ENCODE measurements around the gene RRM2.

The RRM2 gene

DNA sequence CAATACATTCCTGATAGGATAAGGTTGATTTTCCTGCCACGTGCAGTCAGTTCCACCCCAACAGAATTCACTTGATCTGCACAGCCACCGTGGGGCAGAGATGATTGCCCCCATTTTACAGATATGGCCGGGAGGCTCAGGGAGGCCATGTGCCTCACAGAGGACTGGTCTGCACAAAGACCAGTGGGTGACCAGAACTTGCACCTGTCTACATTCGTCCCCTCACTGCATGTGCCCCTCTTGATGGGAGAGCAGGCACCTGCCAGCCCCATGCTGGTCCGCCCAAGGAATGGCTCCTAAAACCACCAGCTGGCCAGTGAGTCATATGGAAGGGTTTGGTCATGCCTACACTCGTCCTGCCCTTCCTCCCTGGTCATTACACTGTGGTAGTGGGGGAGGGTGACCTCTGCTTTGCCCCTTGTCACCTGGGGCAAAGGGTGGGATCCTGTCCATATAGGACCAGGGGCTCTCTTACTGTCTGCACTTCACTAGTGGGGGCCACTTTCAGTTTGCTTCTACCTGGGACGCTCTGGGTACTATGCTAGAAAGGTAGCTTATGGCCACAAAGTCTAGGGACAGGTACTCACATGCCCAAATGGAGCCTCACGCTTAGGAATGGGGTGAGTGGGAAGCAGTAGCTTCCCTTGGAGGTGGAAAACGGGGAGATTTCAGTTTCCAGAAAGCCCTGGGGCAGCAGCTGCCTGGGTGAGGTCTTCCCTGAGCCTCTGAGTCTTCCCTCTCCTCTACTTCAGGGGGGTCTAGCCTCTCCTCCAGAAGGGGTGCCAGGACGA lies 14.7 kb downstream of the RRM2 start:
- peaks cover 47% of the 10 kb centered on the region for H3K4me1 ChIP-seq (ENCODE audit: insufficient read depth, low read length)
- TF ChIP-seq CTCF (IDR thresholded peaks at IDR 0.05; ENCODE audit: borderline replicate concordance, extremely low read depth, low read length, poor library complexity, severe bottlenecking): no peak
- no peak for TF ChIP-seq EZH2 (IDR thresholded peaks at IDR 0.05; ENCODE audit: borderline replicate concordance, low read depth, low read length, severe bottlenecking)
- peaks cover 84% of the 10 kb centered on the region for H3K36me3 ChIP-seq (ENCODE audit: insufficient read depth, low read length)
- ATAC-seq (ENCODE audit: insufficient read depth, low read depth) (no peak), DNase-seq (no peak)
- peaks cover 84% of the 10 kb centered on the region for H4K20me1 ChIP-seq (ENCODE audit: insufficient read depth, low read length)
- H2AFZ ChIP-seq (ENCODE audit: low read depth, low read length): no peak overlapping the region
- no peak overlapping the region for H3K4me3 ChIP-seq (ENCODE audit: low read depth in 1 of 2, low read length in 2 of 2)
- peak overlapping the region; percentile 39; the same call in 1 of the 2 replicates for H3K27ac ChIP-seq (ENCODE audit: low read length)
- no peak overlapping the region for H3K4me2 ChIP-seq (ENCODE audit: insufficient read depth, low read length)
- no peaks in the 10 kb centered on the region for H3K27me3 ChIP-seq (ENCODE audit: insufficient read depth, low read length, poor library complexity)
- H3K9ac ChIP-seq (ENCODE audit: low read depth, low read length): no peak overlapping the region
- H3K79me2 ChIP-seq (ENCODE audit: insufficient read depth, low read length): peaks cover 91% of the 10 kb centered on the region
- no peaks in the 10 kb centered on the region for H3K9me3 ChIP-seq (ENCODE audit: insufficient read depth, low read length, severe bottlenecking)

DNA sequence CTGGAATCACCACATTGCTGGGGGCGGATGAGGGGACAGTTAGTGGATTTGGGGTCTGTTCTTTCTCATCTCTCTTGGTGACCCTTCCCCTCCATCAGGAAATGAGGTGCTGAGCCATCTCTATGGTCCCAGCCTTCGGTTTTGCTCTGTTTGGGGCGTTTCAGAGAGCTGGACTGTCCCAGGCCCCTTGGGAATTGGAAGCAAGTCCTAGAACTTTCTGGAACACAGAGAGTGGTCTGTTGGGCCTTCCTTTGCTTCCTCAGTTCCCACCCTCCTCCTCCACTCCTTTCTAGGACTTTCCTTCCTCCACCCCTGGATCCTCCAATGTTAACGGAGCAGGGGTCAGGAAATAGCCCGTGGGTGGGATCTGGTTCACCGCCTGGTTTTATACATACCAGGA lies 17.0 kb downstream of the RRM2 start:
- Histone ChIP-seq H3K36me3 (ENCODE audit: insufficient read depth, low read length) (peaks cover 86% of the 10 kb centered on the region), H3K27ac (ENCODE audit: low read length) (no peak overlapping the region), H3K4me2 (ENCODE audit: insufficient read depth, low read length) (no peak overlapping the region), H3K4me1 (ENCODE audit: insufficient read depth, low read length) (peaks cover 46% of the 10 kb centered on the region), H4K20me1 (ENCODE audit: insufficient read depth, low read length) (peaks cover 86% of the 10 kb centered on the region), H3K27me3 (ENCODE audit: insufficient read depth, low read length, poor library complexity) (no peaks in the 10 kb centered on the region), H3K9ac (ENCODE audit: low read depth, low read length) (no peak overlapping the region), H3K79me2 (ENCODE audit: insufficient read depth, low read length) (peaks cover 89% of the 10 kb centered on the region), H3K4me3 (ENCODE audit: low read depth in 1 of 2, low read length in 2 of 2) (no peak overlapping the region), H2AFZ (ENCODE audit: low read depth, low read length) (no peak overlapping the region), H3K9me3 (ENCODE audit: insufficient read depth, low read length, severe bottlenecking) (no peaks in the 10 kb centered on the region)
- no peak for DNase-seq
- TF ChIP-seq EZH2 (IDR thresholded peaks at IDR 0.05; ENCODE audit: borderline replicate concordance, low read depth, low read length, severe bottlenecking): no peak
- TF ChIP-seq CTCF (IDR thresholded peaks at IDR 0.05; ENCODE audit: borderline replicate concordance, extremely low read depth, low read length, poor library complexity, severe bottlenecking): no peak
- ATAC-seq (ENCODE audit: insufficient read depth, low read depth): no peak

DNA sequence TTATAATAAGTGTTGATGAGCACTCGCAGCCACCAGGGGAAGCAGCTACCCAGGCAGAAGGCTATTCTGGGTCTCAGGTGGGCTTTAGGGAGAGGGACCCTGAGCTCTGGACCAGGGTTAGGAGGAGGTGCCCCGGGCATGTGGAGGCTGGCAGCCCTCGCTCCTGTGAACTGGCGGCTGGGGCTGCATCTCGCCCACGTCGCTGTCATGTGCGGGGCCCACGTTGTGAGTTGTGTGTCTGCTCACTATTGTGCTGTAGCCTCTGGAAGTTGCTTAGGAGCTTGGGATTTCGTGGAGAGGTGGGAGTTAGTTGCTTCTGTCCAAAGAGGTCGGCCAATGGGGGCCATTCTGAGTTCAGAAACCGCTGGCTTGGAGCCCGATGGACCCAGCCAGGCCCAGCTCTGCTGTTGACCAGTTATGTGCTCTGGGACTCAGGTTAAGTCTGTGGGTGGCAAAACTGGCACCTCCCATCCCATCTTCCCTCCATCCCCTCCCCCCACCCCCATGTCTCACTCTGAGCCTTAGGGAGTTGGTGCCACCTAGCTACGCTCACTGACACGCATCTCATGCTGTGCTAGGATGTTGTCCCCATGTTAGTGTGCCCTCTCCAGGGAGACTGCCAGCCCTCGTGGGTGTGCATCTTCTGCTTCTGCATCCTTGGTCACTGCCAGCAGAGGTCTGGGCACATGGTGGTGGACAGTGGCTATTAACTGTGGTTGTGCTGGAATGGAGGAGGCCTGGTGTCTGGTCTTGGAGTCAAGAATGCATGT lies 18.5 kb downstream of the RRM2 start:
- H3K27ac ChIP-seq (ENCODE audit: low read length): peak overlapping the region; percentile 79
- peak overlapping the region; percentile 29; the same call in 1 of the 2 replicates for H3K9ac ChIP-seq (ENCODE audit: low read depth, low read length)
- H3K4me3 ChIP-seq (ENCODE audit: low read depth in 1 of 2, low read length in 2 of 2): no peak overlapping the region
- TF ChIP-seq EZH2 (IDR thresholded peaks at IDR 0.05; ENCODE audit: borderline replicate concordance, low read depth, low read length, severe bottlenecking): no peak
- peak; percentile 45 for TF ChIP-seq CTCF (IDR thresholded peaks at IDR 0.05; ENCODE audit: borderline replicate concordance, extremely low read depth, low read length, poor library complexity, severe bottlenecking)
- H3K9me3 ChIP-seq (ENCODE audit: insufficient read depth, low read length, severe bottlenecking): no peaks in the 10 kb centered on the region
- H3K27me3 ChIP-seq (ENCODE audit: insufficient read depth, low read length, poor library complexity): no peaks in the 10 kb centered on the region
- peaks cover 86% of the 10 kb centered on the region for H3K36me3 ChIP-seq (ENCODE audit: insufficient read depth, low read length)
- DNase-seq (no peak), ATAC-seq (ENCODE audit: insufficient read depth, low read depth) (no peak)
- no peak overlapping the region for H2AFZ ChIP-seq (ENCODE audit: low read depth, low read length)
- peaks cover 87% of the 10 kb centered on the region for H4K20me1 ChIP-seq (ENCODE audit: insufficient read depth, low read length)
- H3K4me1 ChIP-seq (ENCODE audit: insufficient read depth, low read length): peaks cover 46% of the 10 kb centered on the region
- H3K79me2 ChIP-seq (ENCODE audit: insufficient read depth, low read length): peaks cover 88% of the 10 kb centered on the region
- H3K4me2 ChIP-seq (ENCODE audit: insufficient read depth, low read length): peak overlapping the region; percentile 29; the same call in 1 of the 2 replicates
